Measurements from ENCODE around the gene FIP1L1.
"Not testable (repeated sequence)": the region's sequence is repeated elsewhere in the genome, so short reads cannot be mapped to it uniquely, and the experiment has no call there.

The FIP1L1 gene

DNA sequence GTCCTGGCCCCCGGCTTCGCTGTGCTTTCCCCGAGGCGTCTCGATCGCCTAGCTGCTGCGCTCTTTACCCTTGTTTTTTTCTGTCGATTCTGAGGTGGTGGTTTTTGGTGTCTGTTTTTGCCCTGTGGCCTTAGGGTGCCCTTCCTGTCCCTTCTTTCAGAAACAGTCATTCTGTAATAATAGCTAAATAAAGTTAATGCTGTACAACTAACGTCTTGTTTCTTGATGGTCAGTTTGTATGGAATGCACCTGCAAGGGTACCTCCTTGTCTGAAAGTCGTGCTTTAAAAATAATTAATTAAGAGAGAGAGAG, 686 bp downstream of the FIP1L1 start:
- no peak for DNase-seq

DNA sequence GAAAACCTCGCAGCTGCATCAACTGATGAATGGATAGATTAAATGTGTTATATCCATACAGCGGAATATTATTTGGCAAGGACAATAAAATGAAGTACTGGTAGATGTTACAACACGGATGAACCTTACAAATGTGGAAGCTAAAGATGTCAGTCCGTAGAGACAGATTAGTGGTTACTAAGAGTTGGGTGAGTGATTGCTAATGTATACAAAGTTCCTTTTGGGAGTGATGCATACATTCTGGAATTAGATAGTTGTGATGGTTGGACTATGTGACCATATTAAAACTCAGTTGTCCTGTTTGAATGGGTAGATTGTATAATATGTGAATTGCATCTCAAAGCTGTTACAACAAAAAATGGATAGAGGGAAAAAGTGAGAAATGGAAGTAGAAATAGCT, 2.8 kb downstream of the FIP1L1 start:
- no peak for DNase-seq

GRCh38 chr4:53409479-53409878, 32.0 kb downstream of the FIP1L1 start:
- DNase-seq, result not testable (repeated sequence)

DNA sequence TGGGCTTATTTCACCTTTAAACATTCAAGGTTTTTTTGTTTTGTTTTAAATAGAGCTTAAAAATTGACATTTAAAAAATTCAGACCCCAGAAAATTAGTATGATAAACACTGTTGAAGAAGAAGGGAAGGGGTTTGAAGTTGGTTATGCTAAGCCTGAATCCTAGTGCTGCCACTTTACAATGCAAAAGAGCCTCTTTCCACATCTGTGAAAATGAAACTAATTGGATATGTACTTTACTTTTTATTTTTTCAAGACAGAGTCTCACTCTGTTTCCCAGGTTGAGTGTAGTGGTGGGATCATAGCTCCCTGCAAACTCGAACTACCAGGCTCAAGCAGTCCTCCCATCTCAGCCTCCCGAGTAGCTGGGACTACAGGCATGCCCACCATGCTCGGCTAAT, 41.8 kb downstream of the FIP1L1 start:
- no peak for DNase-seq

DNA sequence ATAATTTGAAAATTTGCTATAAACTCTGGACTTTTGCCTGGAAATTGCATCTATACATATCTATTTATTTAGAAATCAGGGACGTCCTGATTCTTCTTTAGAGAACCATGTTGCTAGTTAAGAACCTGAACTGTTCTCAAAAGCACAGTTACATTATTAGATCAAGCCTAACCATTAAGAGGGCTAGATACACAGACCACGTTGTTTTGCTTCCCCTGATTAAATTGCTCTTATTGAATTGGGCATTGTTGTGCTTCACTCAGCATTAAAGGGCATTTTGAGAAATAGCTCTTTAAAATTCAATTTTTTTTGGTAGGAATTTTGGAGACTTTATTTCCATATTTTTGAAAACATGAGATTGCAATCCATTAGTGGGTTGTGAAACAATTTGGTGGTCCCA, 44.4 kb downstream of the FIP1L1 start:
- DNase-seq, result no peak

- no peak for DNase-seq
Observed at GRCh38 chr4:53422367-53422766, 44.9 kb downstream of the FIP1L1 start.

DNA sequence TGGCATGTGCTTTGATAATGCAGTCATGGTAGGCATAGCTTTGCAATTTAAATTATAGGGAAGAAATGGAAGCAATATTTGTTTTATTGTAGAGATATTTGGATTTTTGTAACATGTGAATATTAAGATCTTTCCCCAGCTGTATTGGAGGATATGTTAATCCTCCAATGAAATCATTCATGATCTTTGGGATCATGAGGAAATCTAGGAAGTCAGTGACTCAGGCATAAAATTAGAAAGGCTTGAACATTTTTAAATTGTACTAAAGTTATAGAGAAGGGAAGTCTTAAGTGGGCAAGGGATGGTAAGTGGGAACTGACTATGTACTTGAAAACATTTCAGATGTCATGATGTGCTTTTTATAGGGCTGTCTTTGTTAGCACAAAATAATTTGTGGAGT, 46.8 kb downstream of the FIP1L1 start:
- no peak for DNase-seq

DNA sequence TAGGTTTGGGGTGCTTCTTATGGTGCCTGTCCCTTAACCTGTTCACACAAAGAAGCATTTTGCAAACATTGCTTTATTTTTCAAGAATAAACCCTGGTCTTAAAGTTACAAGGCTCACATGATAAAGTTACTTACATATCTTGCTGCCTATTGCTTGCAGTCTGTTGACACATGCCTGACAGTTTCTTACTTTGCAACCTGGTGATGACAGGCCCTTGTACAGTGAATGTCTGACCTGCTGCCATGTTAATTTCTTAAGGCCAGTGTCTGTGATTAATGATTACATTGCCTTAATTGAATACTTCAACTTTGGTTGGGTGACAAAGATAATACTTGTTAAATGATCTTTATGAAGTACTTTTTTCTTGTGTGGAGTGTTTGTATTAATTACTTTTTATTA, 49.9 kb downstream of the FIP1L1 start:
- DNase-seq, result no peak

DNA sequence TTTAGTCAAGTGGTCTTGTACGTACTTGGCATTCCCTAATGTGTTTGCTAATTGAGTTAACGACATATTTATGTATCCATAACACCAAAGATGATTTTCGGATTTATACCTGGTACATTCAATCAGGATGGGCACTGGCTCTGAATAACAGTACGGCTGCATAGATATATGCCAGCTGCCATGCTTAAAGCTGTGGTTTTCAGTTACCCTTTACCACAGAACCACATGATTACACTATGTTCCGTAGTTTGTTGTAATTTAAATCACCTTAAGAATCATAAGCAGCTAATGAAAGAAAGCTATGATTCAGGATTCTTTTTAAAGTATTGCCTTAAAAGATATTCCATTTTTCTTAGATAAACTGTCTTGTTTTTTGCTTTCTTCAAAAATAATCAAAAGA, 53.6 kb downstream of the FIP1L1 start:
- DNase-seq, result no peak

DNA sequence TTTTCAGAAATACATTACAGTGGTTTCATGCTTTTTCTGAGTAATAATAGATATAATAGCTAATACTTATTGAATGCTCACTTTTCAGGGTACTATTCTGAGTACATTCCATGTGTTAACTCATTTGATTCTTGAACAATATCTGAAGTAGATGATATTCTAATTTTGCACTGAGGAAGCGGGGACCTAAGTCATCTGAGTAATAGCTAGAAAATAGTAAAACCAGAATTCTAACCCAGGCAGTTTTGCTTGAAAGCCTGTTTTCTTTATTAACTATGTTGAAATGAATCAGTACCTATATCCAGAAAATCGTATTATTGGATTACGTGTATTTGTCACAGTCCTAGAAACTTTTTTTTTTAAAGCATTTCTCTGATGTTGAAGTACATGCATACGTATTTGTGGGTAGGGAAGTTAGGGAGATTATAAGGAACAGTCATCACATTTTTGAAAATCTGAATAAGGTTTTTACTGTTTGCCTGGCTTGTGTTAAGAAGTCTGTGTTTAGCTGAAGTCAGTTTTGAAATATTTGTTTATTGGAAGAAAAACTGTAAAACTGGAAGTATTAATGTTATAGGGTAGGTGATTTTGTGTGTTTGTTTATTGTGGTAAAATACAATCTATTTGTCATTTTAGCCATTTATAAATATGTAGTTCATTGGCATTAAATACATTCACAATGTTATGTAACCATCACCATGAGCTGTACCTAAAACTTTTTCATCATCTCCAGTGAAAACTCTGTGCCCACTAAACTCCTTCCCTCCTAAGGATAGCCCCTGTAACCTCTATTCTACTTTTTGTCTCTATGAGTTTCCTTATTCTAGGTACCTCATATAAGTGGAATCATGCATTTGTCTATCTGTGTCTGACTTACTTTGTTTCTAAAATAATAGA, 55.3 kb downstream of the FIP1L1 start:
- no peak for DNase-seq

DNA sequence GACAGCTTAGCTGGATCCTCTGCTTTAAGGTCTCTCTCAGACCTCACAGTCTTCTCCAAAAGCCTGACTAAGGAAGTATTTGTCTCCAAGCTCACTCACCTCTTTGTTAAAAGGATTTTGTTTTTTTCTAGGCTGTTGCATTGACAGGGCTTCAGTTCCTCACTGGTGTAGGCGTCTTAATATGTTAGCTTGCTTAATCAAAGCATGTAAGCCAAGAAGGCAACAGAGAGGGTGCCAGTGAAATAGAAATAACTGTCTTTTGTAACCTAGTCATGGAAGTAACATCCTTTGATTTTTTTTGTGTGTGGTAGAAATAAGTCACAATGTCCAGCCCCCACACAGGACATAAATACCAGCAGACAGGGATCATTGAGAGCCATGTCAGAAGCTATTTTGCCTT, 58.8 kb downstream of the FIP1L1 start:
- DNase-seq, result no peak

DNA sequence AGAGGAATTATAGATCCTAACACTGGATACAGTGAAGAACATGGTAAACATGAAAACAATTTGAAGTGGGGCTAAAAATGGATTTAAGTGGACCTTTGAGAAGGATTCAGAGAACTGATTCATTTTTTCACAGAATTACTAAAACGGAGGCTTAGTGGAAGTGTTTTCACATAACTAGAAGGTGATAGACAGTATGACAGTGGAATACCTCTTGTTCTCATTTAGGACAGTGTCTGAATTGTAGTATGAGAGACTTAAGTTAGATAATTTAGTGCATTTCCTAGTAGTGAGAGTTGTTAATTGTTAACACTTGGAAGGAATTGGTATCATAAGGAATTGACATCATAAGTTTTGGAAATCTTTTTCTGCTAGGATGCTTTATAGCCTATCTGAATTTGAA, 64.1 kb downstream of the FIP1L1 start:
- no peak for DNase-seq

GRCh38 chr4:53444954-53445353, 67.5 kb downstream of the FIP1L1 start:
- DNase-seq, result no peak

DNA sequence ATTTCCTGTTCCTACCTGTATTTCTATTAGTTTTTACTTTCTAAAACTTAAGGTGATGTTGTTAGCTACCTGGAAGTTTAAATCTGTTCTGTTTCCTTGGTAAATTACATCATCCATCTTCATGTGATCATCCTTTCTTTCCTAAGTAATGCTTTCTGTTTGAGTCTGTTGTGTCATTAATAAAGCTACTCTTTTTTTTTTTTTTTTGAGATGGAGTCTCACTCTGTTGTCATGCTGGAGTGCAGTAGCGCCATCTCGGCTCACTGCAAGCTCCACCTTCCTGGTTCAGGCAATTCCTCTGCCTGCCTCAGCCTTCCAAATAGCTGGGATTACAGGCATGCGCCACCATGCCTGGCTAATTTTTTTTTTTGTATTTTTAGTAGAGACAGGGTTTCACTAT, 73.3 kb downstream of the FIP1L1 start:
- no peak for DNase-seq

- no peak for DNase-seq
Observed at GRCh38 chr4:53453385-53453784, 75.9 kb downstream of the FIP1L1 start.

GRCh38 chr4:53455766-53456165, 78.3 kb downstream of the FIP1L1 start:
- DNase-seq, result no peak

GRCh38 chr4:53456178-53456577, 78.7 kb downstream of the FIP1L1 start:
- DNase-seq, result no peak

- no peak for DNase-seq
Observed at GRCh38 chr4:53459548-53459947, 82.1 kb downstream of the FIP1L1 start.

DNA sequence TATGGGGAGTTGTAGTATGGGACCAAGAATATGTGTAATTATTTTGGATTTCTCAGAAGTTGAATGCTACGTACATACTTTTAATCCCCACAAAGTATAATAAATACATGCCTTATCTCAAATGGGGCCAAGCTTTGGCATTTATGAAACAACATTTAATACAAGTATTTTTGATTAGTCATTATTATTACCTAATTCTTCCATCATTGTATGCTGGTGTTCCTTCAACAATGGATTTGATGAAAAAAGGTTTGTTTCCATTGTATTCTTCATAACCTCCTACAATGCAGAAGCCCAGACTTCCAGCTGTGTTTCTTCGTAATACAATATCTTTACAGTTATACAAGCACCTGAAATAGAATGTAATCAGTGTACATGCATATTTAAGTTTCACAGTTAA, 83.8 kb downstream of the FIP1L1 start:
- DNase-seq, result no peak

DNA sequence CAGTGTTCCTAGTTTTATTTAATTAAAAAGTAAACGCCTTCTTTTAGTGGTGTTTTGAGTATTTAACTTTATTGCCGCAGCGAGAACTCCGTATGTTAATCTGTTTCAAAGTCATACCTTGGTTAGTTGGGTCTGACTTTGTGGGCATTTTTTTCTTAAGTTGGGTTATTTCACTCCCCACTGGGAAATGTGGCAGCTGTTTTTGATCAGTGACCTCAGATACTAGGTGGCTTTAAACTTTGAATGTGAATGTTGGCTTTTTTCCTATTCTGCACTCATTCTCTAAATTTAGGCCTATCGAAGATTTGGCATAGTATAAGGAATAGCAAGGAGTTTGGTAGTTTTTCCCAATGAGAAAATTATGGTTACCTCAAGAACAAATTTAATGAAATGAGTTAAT, 85.9 kb downstream of the FIP1L1 start:
- DNase-seq, result no peak

DNA sequence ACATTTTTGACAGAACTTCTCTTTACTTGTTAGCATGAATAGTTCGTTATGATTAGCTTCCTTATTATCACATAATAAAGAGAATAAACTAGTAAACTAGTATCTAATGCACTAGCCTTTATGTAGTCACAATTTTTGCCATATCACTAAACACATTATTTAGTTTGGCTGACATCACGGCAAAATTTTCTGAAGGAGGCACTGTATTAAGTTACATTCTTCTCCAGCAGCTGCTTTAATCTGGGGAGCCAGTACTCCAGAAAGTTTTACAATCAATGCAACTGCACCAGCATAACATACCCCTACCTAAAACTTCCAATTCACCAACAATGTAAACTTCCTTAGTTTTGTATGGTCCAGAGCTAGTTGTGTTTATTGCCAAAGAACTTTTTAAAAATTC, 87.8 kb downstream of the FIP1L1 start:
- no peak for DNase-seq

DNA sequence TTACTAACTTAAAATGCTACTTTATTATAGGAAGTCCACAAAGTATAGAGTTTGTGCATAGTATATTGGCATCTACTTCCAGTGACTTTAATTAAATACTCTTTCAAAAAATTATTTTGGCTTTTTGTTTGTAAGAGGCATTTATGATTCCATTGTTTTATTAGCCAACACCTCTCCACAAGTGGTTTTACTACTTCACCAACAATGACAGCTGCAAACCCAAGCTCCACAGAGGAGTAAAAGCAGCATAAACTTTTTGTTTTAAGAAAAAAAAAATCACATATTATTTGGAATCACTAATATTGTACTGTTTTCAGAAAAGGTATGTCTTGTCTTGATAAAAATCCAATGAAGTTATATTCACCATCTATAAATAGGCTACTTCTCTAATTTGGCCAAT, 88.5 kb downstream of the FIP1L1 start:
- no peak for DNase-seq

DNA sequence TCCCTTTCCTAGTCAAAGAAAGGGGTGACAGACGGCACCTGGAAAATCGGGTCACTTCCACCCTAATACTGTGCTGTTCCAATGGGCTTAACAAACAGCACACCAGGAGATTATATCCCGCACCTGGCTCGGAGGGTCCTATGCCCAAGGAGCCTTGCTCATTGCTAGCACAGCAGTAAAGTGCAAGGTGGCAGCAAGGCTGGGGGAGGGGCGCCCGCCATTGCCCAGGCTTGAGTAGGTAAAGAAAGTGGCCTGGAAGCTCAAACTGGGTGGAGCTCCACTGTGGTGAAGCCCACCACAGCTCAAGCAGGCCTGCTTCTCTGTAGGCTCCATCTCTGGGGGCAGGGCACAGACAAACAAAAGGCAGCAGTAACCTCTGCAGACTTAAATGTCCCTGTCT, 89.1 kb downstream of the FIP1L1 start:
- not testable (repeated sequence) for DNase-seq

GRCh38 chr4:53476232-53477037, 99.0 kb downstream of the FIP1L1 start:
- DNase-seq, result no peak
